PC-3 (cell line): ENCODE measurements around the gene LCNL1. TPM values are rescaled to one million over a fixed set of nuclear protein-coding genes. Genes with fewer than 3 reads are reported as not detected.

Experiments used
- ATAC-seq: fragments of 200-7000 bp; cut with Tn5 transposase; 2 replicates; pipeline ENCODE4 v1.9.1; 2020; ENCODE audit warnings: mild to moderate bottlenecking, moderate library complexity
- BruUV-seq: library from RNA; stranded (reverse); fragments of 400-500 nt; replicated peaks from 2 replicates; lab custom pipeline; 2021; lab: Mats Ljungman, UMichigan
- CTCF ChIA-PET: fragments of 300-600 bp; sonication (Branson Sonifier 250); formaldehyde crosslinking; loops from one replicate; lab custom pipeline; 2022; ENCODE audit warnings: antibody characterized with exemption; lab: Charles Lee
- POLR2A ChIA-PET: fragments of 300-600 bp; sonication (Branson Sonifier 250); formaldehyde crosslinking; loops from one replicate; lab custom pipeline; 2022; ENCODE audit warnings: antibody characterized with exemption; ENCODE audit not compliant: unreplicated experiment; lab: Charles Lee
- DNase-seq: peaks from one replicate; pipeline ENCODE4 v3.0.0-alpha.2; 2015
- H2AFZ ChIP-seq: fragments of 300-600 bp; sonication (generic); 2 replicates; pipeline ENCODE4 v1.6.0; 2016; ENCODE audit warnings: antibody characterized with exemption, low read length
- H3F3A ChIP-seq: fragments of 300-600 bp; sonication (generic); one replicate; pipeline ENCODE4 v1.6.0; 2017; ENCODE audit warnings: antibody characterized with exemption, low read length, control low read depth, mild to moderate bottlenecking; ENCODE audit not compliant: unreplicated experiment
- H3K27ac ChIP-seq: fragments of 300-600 bp; sonication (generic); 2 replicates; pipeline ENCODE4 v1.5.1; 2016; ENCODE audit warnings: mild to moderate bottlenecking, low read length
- H3K27me3 ChIP-seq: fragments of 300-600 bp; sonication (generic); 2 replicates; pipeline ENCODE4 v1.6.1; 2016; ENCODE audit warnings: low read length, mixed read lengths
- H3K36me3 ChIP-seq: fragments of 300-600 bp; sonication (generic); 2 replicates; pipeline ENCODE4 v1.6.1; 2016; ENCODE audit warnings: low read depth, mixed run types, low read length, mixed read lengths
- H3K4me1 ChIP-seq: fragments of 300-600 bp; sonication (generic); 2 replicates; pipeline ENCODE4 v1.5.1; 2016; ENCODE audit warnings: low read length; ENCODE audit not compliant: insufficient read depth
- H3K4me2 ChIP-seq: fragments of 300-600 bp; sonication (generic); 2 replicates; pipeline ENCODE4 v1.6.0; 2016; ENCODE audit warnings: low read length
- H3K4me3 ChIP-seq: fragments of 300-600 bp; sonication (generic); 2 replicates; pipeline ENCODE4 v1.5.1; 2016; ENCODE audit warnings: mild to moderate bottlenecking, low read length, mixed read lengths
- H3K79me2 ChIP-seq: fragments of 300-600 bp; sonication (generic); 2 replicates; pipeline ENCODE4 v1.6.1; 2017; ENCODE audit warnings: low read length, mixed read lengths
- H3K9ac ChIP-seq: fragments of 300-600 bp; sonication (generic); 2 replicates; pipeline ENCODE4 v1.6.0; 2016; ENCODE audit warnings: mild to moderate bottlenecking, low read length
- H3K9me2 ChIP-seq: fragments of 300-600 bp; sonication (generic); replicated peaks from 2 replicates; pipeline ENCODE4 v1.6.1; 2016; ENCODE audit warnings: mixed run types, low read length, mixed read lengths
- H3K9me3 ChIP-seq: fragments of 300-600 bp; sonication (generic); 2 replicates; pipeline ENCODE4 v1.6.1; 2016; ENCODE audit warnings: low read length, mixed read lengths
- H4K20me1 ChIP-seq: fragments of 300-600 bp; sonication (generic); 2 replicates; pipeline ENCODE4 v1.6.1; 2016; ENCODE audit warnings: low read length, mixed read lengths
- EZH2 ChIP-seq: fragments of 300-600 bp; sonication (generic); IDR thresholded peaks from one replicate; pipeline ENCODE4 v1.6.1; 2017; ENCODE audit warnings: antibody characterized with exemption, mild to moderate bottlenecking, low read length; ENCODE audit not compliant: unreplicated experiment
- EZH2phosphoT487 ChIP-seq: fragments of 300-600 bp; sonication (generic); IDR thresholded peaks from 2 replicates; pipeline ENCODE4 v1.6.1; 2018; ENCODE audit warnings: mild to moderate bottlenecking, antibody characterized with exemption, low read length, borderline replicate concordance
- intact Hi-C: fragments of 100-400 bp; cut with micrococcal nuclease; formaldehyde crosslinking; loops from 2 replicates; pipeline ENCODE4 v1.9.0; 2023
- total RNA-seq: library from RNA; depleted of rRNA; stranded (reverse); fragments of >200 nt; gene quantifications from 2 replicates; pipeline ENCODE4 v1.2.3, GENCODE V29; 2014
- TF ChIP-seq, protein P1 (sequence below): fragments of 300-600 bp; sonication (generic); conservative IDR thresholded peaks from 2 replicates; pipeline ENCODE4 v1.5.1; 2017; ENCODE audit warnings: antibody characterized with exemption, low read depth, mild to moderate bottlenecking, low read length

LCNL1 gene
- total RNA-seq, 1 experiment from 2014 or later = not detected

DNA sequence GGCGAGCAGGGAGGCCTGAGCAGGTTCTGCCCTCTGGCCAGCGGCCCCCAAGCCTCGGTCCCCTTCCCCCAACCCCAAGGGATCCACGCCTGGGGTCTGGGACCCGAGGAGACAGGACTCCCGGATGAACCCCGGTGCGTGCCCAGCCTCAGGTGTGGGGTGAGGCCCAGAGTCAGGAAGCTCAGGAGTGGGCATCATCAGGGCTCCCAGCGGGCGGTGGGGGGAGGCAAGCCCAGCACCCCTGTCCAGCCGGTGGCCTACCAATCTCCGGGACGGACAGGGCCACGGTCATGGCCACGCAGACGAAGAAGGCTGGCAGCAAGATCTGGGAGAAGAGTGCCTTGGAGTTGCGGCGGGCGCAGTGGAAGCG lies 30.8 kb downstream of the LCNL1 start:
- Histone ChIP-seq H4K20me1 (no peaks in the 10 kb centered on the region), H3K79me2 (no peaks in the 10 kb centered on the region), H3K27ac (no peak overlapping the region), H3K27me3 (no peaks in the 10 kb centered on the region), H3K4me2 (no peak overlapping the region), H3K9me3 (no peaks in the 10 kb centered on the region), H3K4me3 (no peak overlapping the region), H3K9ac (no peak overlapping the region), H3K36me3 (no peaks in the 10 kb centered on the region), H3F3A (no peaks in the 10 kb centered on the region), H2AFZ (no peak overlapping the region), H3K4me1 (no peaks in the 10 kb centered on the region), H3K9me2 (no peaks in the 10 kb centered on the region)
- ChIA-PET CTCF (no interaction called here), POLR2A (no interaction called here)
- BruUV-seq = no TSS peak
- DNase-seq (no peak), ATAC-seq (no peak)
- TF ChIP-seq EZH2phosphoT487 (no peak), EZH2 (no peak)
- TF ChIP-seq, protein P1, sequence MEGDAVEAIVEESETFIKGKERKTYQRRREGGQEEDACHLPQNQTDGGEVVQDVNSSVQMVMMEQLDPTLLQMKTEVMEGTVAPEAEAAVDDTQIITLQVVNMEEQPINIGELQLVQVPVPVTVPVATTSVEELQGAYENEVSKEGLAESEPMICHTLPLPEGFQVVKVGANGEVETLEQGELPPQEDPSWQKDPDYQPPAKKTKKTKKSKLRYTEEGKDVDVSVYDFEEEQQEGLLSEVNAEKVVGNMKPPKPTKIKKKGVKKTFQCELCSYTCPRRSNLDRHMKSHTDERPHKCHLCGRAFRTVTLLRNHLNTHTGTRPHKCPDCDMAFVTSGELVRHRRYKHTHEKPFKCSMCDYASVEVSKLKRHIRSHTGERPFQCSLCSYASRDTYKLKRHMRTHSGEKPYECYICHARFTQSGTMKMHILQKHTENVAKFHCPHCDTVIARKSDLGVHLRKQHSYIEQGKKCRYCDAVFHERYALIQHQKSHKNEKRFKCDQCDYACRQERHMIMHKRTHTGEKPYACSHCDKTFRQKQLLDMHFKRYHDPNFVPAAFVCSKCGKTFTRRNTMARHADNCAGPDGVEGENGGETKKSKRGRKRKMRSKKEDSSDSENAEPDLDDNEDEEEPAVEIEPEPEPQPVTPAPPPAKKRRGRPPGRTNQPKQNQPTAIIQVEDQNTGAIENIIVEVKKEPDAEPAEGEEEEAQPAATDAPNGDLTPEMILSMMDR = no peak
- intact Hi-C loops = no loop called here

DNA sequence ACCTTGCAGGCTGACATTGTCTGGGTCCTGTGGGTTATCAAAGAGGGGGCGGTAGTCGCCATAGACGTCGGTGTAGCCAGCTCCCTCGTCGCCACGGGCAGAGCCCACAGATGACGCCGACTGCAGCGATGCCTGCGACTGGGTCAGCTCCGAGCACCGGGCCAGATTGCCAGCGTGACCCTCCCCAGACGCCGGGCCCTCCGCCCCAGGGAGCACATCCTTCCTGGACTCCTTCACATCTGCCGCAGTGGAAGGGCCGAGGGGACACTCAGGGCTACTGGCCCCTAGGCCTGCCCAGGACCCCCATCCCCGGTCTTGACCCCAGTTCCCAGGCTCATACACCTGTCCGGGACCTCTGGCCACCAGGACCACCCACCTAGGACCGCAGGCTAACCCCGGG lies 31.4 kb downstream of the LCNL1 start:
- Histone ChIP-seq H4K20me1 (no peaks in the 10 kb centered on the region), H3F3A (no peaks in the 10 kb centered on the region), H3K9ac (no peak overlapping the region), H3K79me2 (no peaks in the 10 kb centered on the region), H3K36me3 (no peaks in the 10 kb centered on the region), H3K4me2 (no peak overlapping the region), H2AFZ (no peak overlapping the region), H3K27ac (no peak overlapping the region), H3K9me3 (no peaks in the 10 kb centered on the region), H3K9me2 (no peaks in the 10 kb centered on the region), H3K4me1 (no peaks in the 10 kb centered on the region), H3K27me3 (no peaks in the 10 kb centered on the region), H3K4me3 (no peak overlapping the region)
- TF ChIP-seq EZH2 (no peak), EZH2phosphoT487 (no peak)
- TF ChIP-seq, protein P1 = no peak
- intact Hi-C loops = no loop called here
- ATAC-seq (no peak), DNase-seq (no peak)
- ChIA-PET CTCF (no interaction called here), POLR2A (no interaction called here)
- no TSS peak for BruUV-seq

DNA sequence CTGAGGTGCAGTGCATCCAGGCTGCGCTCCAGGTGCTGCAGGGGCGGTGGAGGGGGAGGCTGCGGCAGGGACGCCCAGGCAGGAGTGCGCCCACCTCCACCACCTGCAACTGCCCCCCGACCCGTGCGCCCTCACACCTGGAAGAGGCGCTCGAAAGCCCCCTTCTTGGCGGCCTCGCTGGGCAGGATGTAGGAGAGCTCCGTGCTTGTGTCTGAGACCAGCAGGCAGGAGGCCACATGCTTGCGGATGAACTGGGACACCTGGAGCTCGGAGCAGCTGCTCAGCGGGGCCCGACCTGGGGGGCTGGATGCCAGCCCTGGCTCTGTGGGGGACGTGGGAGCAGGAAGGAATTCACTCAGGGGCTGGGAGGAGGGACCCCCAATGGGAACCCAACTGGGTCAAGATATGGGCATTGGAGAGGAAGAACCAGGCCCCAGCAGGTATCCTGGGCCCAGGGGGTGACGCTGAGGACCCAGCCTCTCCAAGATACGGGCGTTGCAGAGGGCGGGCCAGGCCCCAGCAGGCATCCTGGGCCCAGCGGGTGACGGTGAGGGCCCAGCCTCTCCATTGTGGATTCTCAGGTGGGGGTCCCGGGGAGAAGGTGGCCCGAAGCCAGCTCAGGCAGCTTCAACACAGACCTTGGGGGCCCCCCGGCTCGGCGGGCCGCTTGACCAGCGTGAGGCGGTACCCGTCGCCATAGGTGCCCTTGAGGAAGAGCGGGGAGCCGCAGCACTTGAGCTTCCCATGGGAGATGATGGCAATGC lies 32.2 kb downstream of the LCNL1 start:
- no peak overlapping the region for H3K9ac ChIP-seq
- CTCF ChIA-PET = no interaction called here
- H3K9me3 ChIP-seq = no peaks in the 10 kb centered on the region
- H3K79me2 ChIP-seq = no peaks in the 10 kb centered on the region
- ATAC-seq (no peak), DNase-seq (no peak)
- no peaks in the 10 kb centered on the region for H3F3A ChIP-seq
- H3K27me3 ChIP-seq = no peaks in the 10 kb centered on the region
- TF ChIP-seq EZH2phosphoT487 (no peak), EZH2 (no peak)
- TF ChIP-seq, protein P1 = no peak
- no peaks in the 10 kb centered on the region for H3K9me2 ChIP-seq
- intact Hi-C loops = no loop called here
- H3K27ac ChIP-seq = no peak overlapping the region
- no peaks in the 10 kb centered on the region for H3K4me1 ChIP-seq
- no TSS peak for BruUV-seq
- H2AFZ ChIP-seq = no peak overlapping the region
- H3K4me3 ChIP-seq = no peak overlapping the region
- no peak overlapping the region for H3K4me2 ChIP-seq
- POLR2A ChIA-PET = no interaction called here
- no peaks in the 10 kb centered on the region for H3K36me3 ChIP-seq
- no peaks in the 10 kb centered on the region for H4K20me1 ChIP-seq
